HL-60 (cell line): ENCODE measurements around the gene EIF2B4.

Experiments used
- DNase-seq, 2 experiments: peaks; one replicate each; pipeline ENCODE4 v3.0.0-alpha.2; 2010 to 2020; ENCODE audit warnings: low read depth in 1 of 2, low spot score in 1 of 2
- H3K27ac ChIP-seq: fragments of 250-450 bp; sonication (Bioruptor Pico); replicated peaks from 2 replicates; pipeline ENCODE4 v1.5.1; 2020; ENCODE audit warnings: mild to moderate bottlenecking, moderate library complexity
- H3K27me3 ChIP-seq: fragments of 250-450 bp; sonication (Bioruptor Pico); 2 replicates; pipeline ENCODE4 v1.5.1; 2021; ENCODE audit warnings: mild to moderate bottlenecking, moderate library complexity; ENCODE audit not compliant: insufficient read depth, poor library complexity, severe bottlenecking
- H3K4me3 ChIP-seq: replicated peaks from 2 replicates; pipeline ENCODE4 v1.5.1; 2011; ENCODE audit warnings: mild to moderate bottlenecking, control low read depth, low read length; ENCODE audit not compliant: insufficient read depth
- GABPA ChIP-seq: IDR thresholded peaks from 2 replicates; pipeline ENCODE4 v1.6.1; 2012; ENCODE audit warnings: low read depth
- POLR2AphosphoS5 ChIP-seq: IDR thresholded peaks from 2 replicates; pipeline ENCODE4 v1.6.1; 2012; ENCODE audit warnings: low read depth
- REST ChIP-seq: IDR thresholded peaks from 2 replicates; pipeline ENCODE4 v1.6.1; 2012; ENCODE audit warnings: low read depth; ENCODE audit not compliant: insufficient replicate concordance
- SPI1 ChIP-seq: IDR thresholded peaks from 2 replicates; pipeline ENCODE4 v1.6.1; 2012; ENCODE audit warnings: low read depth, mild to moderate bottlenecking, borderline replicate concordance
- TF ChIP-seq, protein P1 (sequence below): IDR thresholded peaks from one replicate; pipeline ENCODE4 v1.5.1; 2011; ENCODE audit warnings: low read length, control low read depth, inconsistent platforms; ENCODE audit not compliant: insufficient read depth

The EIF2B4 gene

DNA sequence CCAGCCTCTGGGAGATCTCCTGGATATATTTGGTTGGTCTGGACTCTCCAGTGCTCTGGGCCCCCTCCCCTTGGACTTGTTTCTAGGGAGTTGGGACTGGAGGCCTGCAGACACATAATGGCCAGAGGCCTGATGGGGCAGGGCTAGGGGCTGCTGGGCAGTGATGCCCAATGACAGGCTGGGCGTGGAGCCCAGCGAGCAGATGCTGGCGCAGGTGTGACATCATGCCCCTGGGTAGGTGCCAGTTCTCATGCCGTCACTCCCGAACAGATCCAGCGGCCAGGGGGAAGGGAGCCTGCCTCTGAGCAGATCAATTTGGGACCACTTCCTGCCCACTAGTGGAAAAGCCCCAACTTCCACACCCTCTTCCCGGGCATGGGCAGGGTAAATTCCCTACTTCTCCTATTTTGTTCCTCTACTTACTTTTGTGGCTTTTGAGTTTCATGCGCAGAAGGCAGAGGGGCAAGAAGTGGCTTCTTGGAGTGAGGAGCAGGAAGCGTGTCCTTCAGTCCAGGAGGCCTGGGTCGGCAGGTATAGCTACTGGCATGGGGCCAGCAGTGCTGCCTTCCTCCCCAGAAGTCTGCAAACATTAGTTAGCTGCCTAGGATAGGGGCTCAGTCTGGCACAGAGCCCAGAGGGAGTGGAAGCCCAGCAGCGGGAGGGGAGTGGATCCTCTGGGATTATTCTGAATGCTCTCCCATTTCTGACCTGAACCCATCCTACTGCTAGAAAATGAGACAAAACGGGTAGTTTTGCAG is 53.3 kb downstream of the EIF2B4 start:
- DNase-seq = no peak
- Histone ChIP-seq H3K27me3 (no peaks in the 10 kb centered on the region), H3K4me3 (no peak overlapping the region), H3K27ac (no peak overlapping the region)
- no peak for TF ChIP-seq POLR2AphosphoS5
- no peak for TF ChIP-seq SPI1
- TF ChIP-seq, protein P1, sequence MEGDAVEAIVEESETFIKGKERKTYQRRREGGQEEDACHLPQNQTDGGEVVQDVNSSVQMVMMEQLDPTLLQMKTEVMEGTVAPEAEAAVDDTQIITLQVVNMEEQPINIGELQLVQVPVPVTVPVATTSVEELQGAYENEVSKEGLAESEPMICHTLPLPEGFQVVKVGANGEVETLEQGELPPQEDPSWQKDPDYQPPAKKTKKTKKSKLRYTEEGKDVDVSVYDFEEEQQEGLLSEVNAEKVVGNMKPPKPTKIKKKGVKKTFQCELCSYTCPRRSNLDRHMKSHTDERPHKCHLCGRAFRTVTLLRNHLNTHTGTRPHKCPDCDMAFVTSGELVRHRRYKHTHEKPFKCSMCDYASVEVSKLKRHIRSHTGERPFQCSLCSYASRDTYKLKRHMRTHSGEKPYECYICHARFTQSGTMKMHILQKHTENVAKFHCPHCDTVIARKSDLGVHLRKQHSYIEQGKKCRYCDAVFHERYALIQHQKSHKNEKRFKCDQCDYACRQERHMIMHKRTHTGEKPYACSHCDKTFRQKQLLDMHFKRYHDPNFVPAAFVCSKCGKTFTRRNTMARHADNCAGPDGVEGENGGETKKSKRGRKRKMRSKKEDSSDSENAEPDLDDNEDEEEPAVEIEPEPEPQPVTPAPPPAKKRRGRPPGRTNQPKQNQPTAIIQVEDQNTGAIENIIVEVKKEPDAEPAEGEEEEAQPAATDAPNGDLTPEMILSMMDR = no peak
- no peak for TF ChIP-seq REST
- TF ChIP-seq GABPA = no peak

GRCh38 chr2:27315122-27315521 is 55.0 kb downstream of the EIF2B4 start:
- Histone ChIP-seq H3K27ac (no peak overlapping the region), H3K4me3 (no peak overlapping the region), H3K27me3 (no peaks in the 10 kb centered on the region)
- no peak for DNase-seq
- TF ChIP-seq, protein P1 = no peak
- TF ChIP-seq POLR2AphosphoS5 (no peak), REST (no peak), SPI1 (no peak), GABPA (no peak)

- Histone ChIP-seq H3K4me3 (no peak overlapping the region), H3K27ac (no peak overlapping the region), H3K27me3 (no peaks in the 10 kb centered on the region)
- TF ChIP-seq GABPA (no peak), SPI1 (no peak), REST (no peak), POLR2AphosphoS5 (no peak)
- TF ChIP-seq, protein P1 = no peak
- DNase-seq = no peak
These were observed 55.4 kb downstream of the EIF2B4 start for GRCh38 chr2:27314709-27315108.
